Measurements from ENCODE around the gene MAP3K7. TPM values are rescaled to one million over a fixed set of nuclear protein-coding genes. Genes with fewer than 3 reads are reported as not detected.

MAP3K7 gene
- total RNA-seq, 1 donor from 2014 or later: 20.6 TPM

- DNase-seq: no peak
- Histone ChIP-seq H3K4me3 (no peak overlapping the region), H3K4me1 (no peaks in the 10 kb centered on the region), H3K27me3 (ENCODE audit: low read depth) (peaks cover 3% of the 10 kb centered on the region), H3K36me3 (no peaks in the 10 kb centered on the region), H3K27ac (replicated peaks) (no peak overlapping the region), H3K9me3 (replicated peaks) (no peaks in the 10 kb centered on the region)
- TF ChIP-seq, protein P1, sequence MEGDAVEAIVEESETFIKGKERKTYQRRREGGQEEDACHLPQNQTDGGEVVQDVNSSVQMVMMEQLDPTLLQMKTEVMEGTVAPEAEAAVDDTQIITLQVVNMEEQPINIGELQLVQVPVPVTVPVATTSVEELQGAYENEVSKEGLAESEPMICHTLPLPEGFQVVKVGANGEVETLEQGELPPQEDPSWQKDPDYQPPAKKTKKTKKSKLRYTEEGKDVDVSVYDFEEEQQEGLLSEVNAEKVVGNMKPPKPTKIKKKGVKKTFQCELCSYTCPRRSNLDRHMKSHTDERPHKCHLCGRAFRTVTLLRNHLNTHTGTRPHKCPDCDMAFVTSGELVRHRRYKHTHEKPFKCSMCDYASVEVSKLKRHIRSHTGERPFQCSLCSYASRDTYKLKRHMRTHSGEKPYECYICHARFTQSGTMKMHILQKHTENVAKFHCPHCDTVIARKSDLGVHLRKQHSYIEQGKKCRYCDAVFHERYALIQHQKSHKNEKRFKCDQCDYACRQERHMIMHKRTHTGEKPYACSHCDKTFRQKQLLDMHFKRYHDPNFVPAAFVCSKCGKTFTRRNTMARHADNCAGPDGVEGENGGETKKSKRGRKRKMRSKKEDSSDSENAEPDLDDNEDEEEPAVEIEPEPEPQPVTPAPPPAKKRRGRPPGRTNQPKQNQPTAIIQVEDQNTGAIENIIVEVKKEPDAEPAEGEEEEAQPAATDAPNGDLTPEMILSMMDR (IDR thresholded peaks at IDR 0.05; ENCODE audit: borderline replicate concordance): no peak
- intact Hi-C loops (cut with micrococcal nuclease): no loop called here
Observed at GRCh38 chr6:90490030-90490716, 96.7 kb downstream of the MAP3K7 start.

DNA sequence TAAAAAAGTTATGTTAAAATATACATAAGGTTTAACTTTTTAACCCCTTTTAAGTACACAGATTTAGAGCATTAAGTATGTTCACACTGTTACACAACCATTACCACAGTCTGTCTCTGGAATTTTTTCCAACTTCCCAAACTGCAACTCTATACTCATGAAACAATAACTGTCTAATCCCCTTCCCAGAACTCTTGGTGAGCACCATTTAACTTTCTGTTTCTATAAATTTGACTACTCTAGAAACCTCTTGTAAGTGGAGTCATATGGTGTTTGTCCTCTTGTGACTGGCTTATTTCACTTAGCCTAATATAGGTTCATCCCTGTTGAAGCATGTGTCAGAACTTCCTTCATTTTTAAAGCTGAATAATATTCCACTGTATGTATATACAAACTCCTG is 98.1 kb downstream of the MAP3K7 start:
- TF ChIP-seq, protein P1 (IDR thresholded peaks at IDR 0.05; ENCODE audit: borderline replicate concordance): no peak
- Histone ChIP-seq H3K36me3 (no peaks in the 10 kb centered on the region), H3K4me3 (no peak overlapping the region)

GRCh38 chr6:90485635-90486277 is 101.1 kb downstream of the MAP3K7 start:
- H3K4me1 ChIP-seq: no peaks in the 10 kb centered on the region
- DNase-seq: no peak
- no peaks in the 10 kb centered on the region for H3K36me3 ChIP-seq
- H3K9me3 ChIP-seq (replicated peaks): no peaks in the 10 kb centered on the region
- intact Hi-C loops (cut with micrococcal nuclease): no loop called here
- H3K27me3 ChIP-seq (ENCODE audit: low read depth): no peaks in the 10 kb centered on the region
- no peak overlapping the region for H3K27ac ChIP-seq (replicated peaks)
- TF ChIP-seq, protein P1 (IDR thresholded peaks at IDR 0.05; ENCODE audit: borderline replicate concordance): no peak
- H3K4me3 ChIP-seq: no peak overlapping the region

More for the DNA sequence above, 98.1 kb downstream of the MAP3K7 start:
- Histone ChIP-seq H3K27me3 (ENCODE audit: low read depth) (peaks cover 3% of the 10 kb centered on the region), H3K27ac (replicated peaks) (no peak overlapping the region), H3K4me1 (no peaks in the 10 kb centered on the region), H3K9me3 (replicated peaks) (no peaks in the 10 kb centered on the region)
- intact Hi-C loops (cut with micrococcal nuclease): no loop called here
- no peak for DNase-seq

GRCh38 chr6:90484903-90485302 is 102.0 kb downstream of the MAP3K7 start:
- H3K27me3 ChIP-seq (ENCODE audit: low read depth): no peaks in the 10 kb centered on the region
- no peak overlapping the region for H3K4me3 ChIP-seq
- intact Hi-C loops (cut with micrococcal nuclease): no loop called here
- H3K9me3 ChIP-seq (replicated peaks): no peaks in the 10 kb centered on the region
- H3K4me1 ChIP-seq: no peaks in the 10 kb centered on the region
- no peak for DNase-seq
- no peak overlapping the region for H3K27ac ChIP-seq (replicated peaks)
- TF ChIP-seq, protein P1 (IDR thresholded peaks at IDR 0.05; ENCODE audit: borderline replicate concordance): no peak
- no peaks in the 10 kb centered on the region for H3K36me3 ChIP-seq

DNA sequence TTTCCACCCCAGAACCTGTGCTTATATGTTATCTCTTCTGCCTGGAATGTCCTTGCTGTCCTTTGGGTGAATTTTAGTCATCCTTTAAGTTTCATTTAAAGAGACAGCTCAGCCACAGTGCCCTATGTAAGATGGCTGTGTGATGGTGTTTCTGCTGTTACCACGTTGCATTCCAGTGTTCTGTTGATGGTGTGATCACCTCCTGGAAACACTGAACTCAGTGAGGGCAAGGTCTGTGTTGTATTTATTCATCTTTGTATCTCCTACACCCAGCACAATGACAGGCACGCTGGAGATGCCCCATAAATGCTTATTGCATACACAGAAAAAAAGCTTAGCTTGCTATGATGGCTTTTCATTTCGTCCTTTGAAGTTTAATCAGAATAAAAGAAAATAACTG is 102.5 kb downstream of the MAP3K7 start:
- TF ChIP-seq, protein P1 (IDR thresholded peaks at IDR 0.05; ENCODE audit: borderline replicate concordance): no peak
- no peaks in the 10 kb centered on the region for H3K4me1 ChIP-seq
- no peak overlapping the region for H3K27ac ChIP-seq (replicated peaks)
- no peaks in the 10 kb centered on the region for H3K27me3 ChIP-seq (ENCODE audit: low read depth)
- H3K36me3 ChIP-seq: no peaks in the 10 kb centered on the region
- intact Hi-C loops (cut with micrococcal nuclease): no loop called here
- no peak overlapping the region for H3K4me3 ChIP-seq
- H3K9me3 ChIP-seq (replicated peaks): no peaks in the 10 kb centered on the region
- no peak for DNase-seq
